PC-9 (cell line): Measurements from ENCODE around the gene CASQ1.

ENCODE experiments used
- EZH2 ChIP-seq: fragments of 200-600 bp; sonication (generic); IDR thresholded peaks from 2 replicates; pipeline ENCODE4 v1.8.0; 2017; ENCODE audit warnings: antibody characterized with exemption, low read depth
- TF ChIP-seq, protein P1 (sequence below): fragments of 200-600 bp; sonication (generic); conservative IDR thresholded peaks from 2 replicates; pipeline ENCODE4 v1.6.1; 2017; ENCODE audit warnings: mixed run types, antibody characterized with exemption, mild to moderate bottlenecking, moderate library complexity

DNA sequence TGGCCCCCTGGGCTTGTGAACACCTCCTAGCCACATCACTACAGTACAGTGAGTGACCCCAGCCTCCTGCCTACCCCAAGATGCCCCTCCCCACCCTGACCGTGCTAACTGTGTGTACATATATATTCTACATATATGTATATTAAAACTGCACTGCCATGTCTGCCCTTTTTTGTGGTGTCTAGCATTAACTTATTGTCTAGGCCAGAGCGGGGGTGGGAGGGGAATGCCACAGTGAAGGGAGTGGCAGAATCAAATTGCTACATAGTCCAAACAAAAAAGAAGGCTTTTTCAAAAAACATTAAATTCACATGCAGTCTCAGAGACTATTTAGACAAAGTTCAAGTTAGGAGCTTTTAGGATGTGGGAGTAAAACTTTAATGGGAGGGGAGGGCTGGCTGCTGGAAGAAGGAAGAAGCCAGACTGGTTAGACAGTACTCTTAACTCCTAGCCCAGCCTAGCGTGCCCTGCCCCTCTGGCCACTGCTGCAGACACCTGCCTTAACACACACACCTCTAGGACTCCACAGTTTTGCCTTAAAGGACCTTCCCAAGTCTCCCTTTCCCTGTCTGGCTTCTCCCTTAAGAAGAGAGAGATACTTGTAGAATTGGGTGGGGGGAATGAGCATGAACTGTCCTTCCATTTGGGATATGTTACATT is 24.2 kb downstream of the CASQ1 start:
- TF ChIP-seq, protein P1, sequence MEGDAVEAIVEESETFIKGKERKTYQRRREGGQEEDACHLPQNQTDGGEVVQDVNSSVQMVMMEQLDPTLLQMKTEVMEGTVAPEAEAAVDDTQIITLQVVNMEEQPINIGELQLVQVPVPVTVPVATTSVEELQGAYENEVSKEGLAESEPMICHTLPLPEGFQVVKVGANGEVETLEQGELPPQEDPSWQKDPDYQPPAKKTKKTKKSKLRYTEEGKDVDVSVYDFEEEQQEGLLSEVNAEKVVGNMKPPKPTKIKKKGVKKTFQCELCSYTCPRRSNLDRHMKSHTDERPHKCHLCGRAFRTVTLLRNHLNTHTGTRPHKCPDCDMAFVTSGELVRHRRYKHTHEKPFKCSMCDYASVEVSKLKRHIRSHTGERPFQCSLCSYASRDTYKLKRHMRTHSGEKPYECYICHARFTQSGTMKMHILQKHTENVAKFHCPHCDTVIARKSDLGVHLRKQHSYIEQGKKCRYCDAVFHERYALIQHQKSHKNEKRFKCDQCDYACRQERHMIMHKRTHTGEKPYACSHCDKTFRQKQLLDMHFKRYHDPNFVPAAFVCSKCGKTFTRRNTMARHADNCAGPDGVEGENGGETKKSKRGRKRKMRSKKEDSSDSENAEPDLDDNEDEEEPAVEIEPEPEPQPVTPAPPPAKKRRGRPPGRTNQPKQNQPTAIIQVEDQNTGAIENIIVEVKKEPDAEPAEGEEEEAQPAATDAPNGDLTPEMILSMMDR = no peak
- TF ChIP-seq EZH2 = no peak
